ENCODE results near the gene SEPTIN2.
"Not testable (repeated sequence)": the region's sequence is repeated elsewhere in the genome, so short reads cannot be mapped to it uniquely, and the experiment has no call there.

SEPTIN2 gene

DNA sequence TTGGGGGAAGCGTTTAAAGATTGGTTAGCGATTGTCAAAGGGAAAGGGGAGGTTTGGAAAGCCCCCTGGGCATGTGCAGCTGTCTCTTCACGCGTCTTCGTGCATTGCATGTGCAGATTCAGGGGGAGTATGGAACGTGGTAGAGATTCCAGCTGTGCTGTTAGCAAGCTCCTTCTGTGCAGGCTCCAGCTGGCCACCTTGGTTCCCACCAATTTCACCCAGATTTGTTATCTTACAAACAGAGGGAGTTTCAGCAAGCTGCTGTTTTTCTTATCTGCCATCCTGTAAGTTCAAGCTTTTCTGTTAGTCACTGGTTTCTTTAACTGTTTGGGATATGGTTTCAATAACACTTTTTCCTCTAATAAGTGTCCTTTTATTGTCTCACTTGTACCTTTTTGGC is 70.8 kb downstream of the SEPTIN2 start:
- POLR2A ChIA-PET, result no interaction called here
- CTCF ChIA-PET, result interaction anchor here (1.3 to 2.1 kb wide), 2 partner anchors 8 to 12 kb away, joined by 4 to 9 read pairs; no protein-coding TSS in a partner anchor
- DNase-seq (ENCODE audit: extremely low spot score), result no peak
- TF ChIP-seq, protein P1, sequence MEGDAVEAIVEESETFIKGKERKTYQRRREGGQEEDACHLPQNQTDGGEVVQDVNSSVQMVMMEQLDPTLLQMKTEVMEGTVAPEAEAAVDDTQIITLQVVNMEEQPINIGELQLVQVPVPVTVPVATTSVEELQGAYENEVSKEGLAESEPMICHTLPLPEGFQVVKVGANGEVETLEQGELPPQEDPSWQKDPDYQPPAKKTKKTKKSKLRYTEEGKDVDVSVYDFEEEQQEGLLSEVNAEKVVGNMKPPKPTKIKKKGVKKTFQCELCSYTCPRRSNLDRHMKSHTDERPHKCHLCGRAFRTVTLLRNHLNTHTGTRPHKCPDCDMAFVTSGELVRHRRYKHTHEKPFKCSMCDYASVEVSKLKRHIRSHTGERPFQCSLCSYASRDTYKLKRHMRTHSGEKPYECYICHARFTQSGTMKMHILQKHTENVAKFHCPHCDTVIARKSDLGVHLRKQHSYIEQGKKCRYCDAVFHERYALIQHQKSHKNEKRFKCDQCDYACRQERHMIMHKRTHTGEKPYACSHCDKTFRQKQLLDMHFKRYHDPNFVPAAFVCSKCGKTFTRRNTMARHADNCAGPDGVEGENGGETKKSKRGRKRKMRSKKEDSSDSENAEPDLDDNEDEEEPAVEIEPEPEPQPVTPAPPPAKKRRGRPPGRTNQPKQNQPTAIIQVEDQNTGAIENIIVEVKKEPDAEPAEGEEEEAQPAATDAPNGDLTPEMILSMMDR (IDR thresholded peaks at IDR 0.05; ENCODE audit: control extremely low read depth, extremely low read depth, low read depth, missing control alignments), result no peak

DNA sequence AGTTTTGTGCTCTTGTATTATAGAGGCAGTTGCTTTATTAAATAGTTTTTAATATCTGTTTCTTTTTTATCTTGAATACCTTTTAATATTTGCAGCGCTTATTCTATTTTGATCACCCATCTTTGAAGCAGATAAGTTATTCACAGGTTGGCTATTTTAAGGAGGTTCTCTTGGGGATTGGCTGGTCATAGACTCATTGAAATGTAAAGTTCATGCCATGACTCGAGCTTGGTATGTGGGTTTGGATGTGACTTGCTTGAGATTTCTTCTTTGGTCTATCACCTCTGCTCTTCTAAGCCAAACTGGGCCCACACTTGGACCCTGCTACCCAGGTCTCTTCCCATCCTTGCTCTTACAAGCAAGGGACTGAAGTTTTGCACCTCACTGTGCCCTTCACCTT is 74.0 kb downstream of the SEPTIN2 start:
- POLR2A ChIA-PET, result no interaction called here
- no peak for DNase-seq (ENCODE audit: extremely low spot score)
- CTCF ChIA-PET, result no interaction called here
- TF ChIP-seq, protein P1 (IDR thresholded peaks at IDR 0.05; ENCODE audit: control extremely low read depth, extremely low read depth, low read depth, missing control alignments), result no peak

DNA sequence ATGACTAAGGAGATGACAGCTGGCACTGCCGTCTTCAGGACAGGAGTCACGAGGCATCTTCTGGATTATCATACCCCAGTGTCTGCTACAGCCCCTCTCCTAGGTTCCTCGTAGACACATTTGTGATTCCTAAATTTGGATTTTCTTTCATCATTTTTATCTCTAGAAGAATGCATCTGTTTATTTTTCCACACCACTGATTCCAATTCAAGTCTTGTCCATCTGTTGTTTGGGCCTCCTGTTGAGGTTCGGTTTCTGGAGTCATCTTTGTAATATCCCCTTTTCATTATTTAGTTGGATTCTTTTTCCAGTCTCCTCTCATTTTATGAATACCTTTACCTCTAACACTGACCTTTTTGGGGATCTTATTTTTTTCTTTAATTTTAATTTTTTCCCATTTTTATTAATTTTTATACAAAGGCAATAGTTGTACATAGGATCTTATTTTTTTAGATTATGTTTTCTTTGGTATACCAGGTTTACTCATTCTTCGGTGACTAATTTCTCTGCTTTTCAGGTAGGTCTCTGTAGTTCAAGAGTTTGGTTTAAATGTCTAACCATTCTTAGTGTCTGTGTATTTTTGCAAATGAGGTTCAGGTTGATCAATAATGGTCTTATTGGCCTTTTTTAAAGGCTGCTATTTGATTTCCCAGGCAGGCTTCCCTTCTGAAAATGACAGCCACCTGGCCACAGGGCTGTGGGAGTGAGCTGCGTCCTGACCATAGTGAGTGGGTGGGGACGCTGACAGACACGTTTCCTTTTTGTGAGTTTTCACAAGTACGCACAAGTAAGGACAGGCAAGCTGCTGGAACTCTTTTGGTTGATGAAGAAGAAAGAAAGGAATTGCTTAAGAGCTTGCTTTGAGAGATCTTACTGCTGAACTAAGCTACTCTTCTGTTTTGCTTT is 74.8 kb downstream of the SEPTIN2 start:
- CTCF ChIA-PET, result interaction anchor here (0.8 to 2.3 kb wide), 7 partner anchors 11 to 204 kb away, joined by 3 to 19 read pairs (median 3); no protein-coding TSS in a partner anchor
- POLR2A ChIA-PET, result no interaction called here
- TF ChIP-seq, protein P1 (IDR thresholded peaks at IDR 0.05; ENCODE audit: control extremely low read depth, extremely low read depth, low read depth, missing control alignments), result no peak
- peak; percentile 69 for DNase-seq (ENCODE audit: extremely low spot score)

DNA sequence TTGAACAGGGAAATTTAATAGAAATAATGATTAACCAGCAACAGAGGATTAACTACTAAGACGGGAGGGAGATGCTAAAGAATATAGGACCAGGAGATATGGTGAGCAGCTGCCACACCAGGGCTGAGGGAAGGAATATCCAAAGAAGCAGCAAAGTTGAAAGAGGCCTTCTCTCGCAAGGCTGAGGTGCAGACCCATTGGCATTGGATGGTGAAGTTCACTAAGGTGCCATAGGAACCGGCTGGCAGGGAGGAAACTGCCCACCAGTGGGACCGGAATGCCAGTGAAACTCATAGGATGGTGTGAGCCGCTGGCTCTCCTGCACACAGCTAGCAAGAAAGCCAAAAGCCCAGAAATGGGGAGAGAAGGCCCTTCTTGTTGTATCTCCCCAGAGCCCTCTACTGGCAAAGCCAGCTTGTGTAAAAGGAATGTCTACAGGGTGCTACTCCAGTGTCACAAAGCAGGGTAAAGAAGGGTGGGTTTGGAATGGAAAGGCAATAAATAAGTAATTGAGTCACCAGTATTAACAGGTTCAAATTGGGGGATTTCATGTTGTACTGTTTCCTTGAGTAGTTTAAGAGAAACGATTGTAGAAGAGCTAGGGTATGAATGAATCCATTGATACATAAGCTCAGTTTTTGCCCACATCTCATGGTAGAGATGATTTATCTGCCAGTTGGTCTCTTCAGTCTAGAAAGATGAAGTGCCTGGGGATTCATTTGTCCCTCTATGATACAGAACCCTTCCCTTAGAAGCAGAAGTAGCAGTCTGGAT is 76.4 kb downstream of the SEPTIN2 start:
- POLR2A ChIA-PET, result no interaction called here
- peak; percentile 49 for DNase-seq (ENCODE audit: extremely low spot score)
- CTCF ChIA-PET, result interaction anchor here (1.0 to 2.3 kb wide), 18 partner anchors 8 to 154 kb away, joined by 3 to 19 read pairs (median 4); no protein-coding TSS in a partner anchor
- TF ChIP-seq, protein P1 (IDR thresholded peaks at IDR 0.05; ENCODE audit: control extremely low read depth, extremely low read depth, low read depth, missing control alignments), result peak; percentile 57

DNA sequence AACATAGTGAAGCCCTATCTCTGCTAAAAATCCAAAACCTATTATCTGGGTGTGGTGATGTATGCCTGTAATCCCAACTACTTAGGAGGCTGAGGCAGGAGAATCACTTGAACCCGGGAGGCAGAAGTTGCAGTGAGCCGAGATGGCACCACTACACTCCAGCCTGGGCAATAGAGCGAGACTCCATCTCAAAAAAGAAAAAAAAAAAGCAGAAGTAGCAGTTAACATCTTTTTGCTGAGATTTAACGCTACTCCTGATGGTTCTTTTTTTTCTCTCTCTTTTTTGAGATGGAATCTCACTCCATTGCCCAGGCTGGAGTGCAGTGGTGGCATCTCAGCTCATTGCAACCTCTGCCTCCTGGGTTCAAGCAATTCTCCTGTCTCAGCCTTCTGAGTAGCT is 77.0 kb downstream of the SEPTIN2 start:
- POLR2A ChIA-PET; DNase-seq (ENCODE audit: extremely low spot score): not testable (repeated sequence)
- CTCF ChIA-PET, result interaction anchor here (0.9 to 2.3 kb wide), 13 partner anchors 8 to 155 kb away, joined by 3 to 19 read pairs (median 4); no protein-coding TSS in a partner anchor

DNA sequence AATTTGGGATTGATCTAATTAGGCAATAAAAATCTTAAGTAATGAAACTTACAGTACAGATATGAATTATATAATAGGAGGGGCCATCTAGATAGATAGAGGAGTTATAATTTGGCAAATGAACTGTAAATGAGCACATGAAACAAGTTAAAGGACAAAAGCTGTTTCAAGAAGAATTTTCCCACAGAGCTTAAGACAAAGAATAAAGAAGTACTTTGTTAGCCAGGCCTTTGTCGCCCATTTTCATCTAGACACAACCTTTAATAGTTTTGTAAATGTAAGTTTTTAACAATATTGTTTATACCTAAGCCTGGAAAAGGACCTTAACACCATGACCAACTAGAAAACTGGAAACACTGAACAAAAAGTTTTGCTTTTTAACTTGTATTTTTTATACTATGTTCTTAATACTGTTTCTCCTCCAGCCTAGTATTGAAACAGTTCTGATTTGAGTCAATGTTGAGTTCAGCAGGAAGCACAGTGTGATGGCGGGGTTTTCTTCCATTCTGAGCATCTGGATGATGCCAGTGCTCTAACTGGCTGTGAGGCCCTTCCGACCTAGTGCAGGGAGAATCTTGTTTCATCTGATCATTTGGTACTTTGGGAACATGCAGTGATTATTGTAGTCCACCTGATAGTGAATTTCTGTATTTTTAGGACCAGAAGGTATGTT is 77.9 kb downstream of the SEPTIN2 start:
- DNase-seq (ENCODE audit: extremely low spot score), result peak; percentile 36
- TF ChIP-seq, protein P1 (IDR thresholded peaks at IDR 0.05; ENCODE audit: control extremely low read depth, extremely low read depth, low read depth, missing control alignments), result no peak
- CTCF ChIA-PET, result interaction anchor here (0.9 to 1.9 kb wide), 3 partner anchors 7 to 35 kb away, joined by 3 to 9 read pairs (median 7); no protein-coding TSS in a partner anchor
- POLR2A ChIA-PET, result no interaction called here

DNA sequence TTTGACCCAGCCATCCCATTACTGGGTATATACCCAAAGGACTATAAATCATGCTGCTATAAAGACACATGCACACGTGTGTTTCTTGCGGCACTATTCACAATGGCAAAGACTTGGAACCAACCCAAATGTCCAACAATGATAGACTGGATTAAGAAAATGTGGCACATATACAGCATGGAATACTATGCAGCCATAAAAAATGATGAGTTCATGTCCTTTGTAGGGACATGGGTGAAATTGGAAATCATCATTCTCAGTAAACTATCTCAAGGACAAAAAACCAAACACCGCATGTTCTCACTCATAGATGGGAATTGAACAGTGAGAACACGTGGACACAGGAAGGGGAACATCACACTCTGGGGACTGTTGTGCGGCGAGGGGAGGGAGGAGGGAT is 81.1 kb downstream of the SEPTIN2 start:
- CTCF ChIA-PET; POLR2A ChIA-PET; DNase-seq (ENCODE audit: extremely low spot score): not testable (repeated sequence)
